Hepatocyte (in vitro differentiated cells): Measurements from ENCODE around the gene TM4SF20. TPM values are rescaled to one million over a fixed set of nuclear protein-coding genes. Genes with fewer than 3 reads are reported as not detected.

Experiments used
- DNase-seq: peaks from one replicate; pipeline ENCODE4 v3.0.0-alpha.2; 2016; ENCODE audit warnings: low spot score
- H2AFZ ChIP-seq: fragments of 200-600 bp; sonication (generic); 2 replicates; pipeline ENCODE4 v1.6.0; 2016; ENCODE audit warnings: antibody characterized with exemption, mild to moderate bottlenecking
- H3K27ac ChIP-seq: fragments of 200-600 bp; sonication (generic); 2 replicates; pipeline ENCODE4 v1.5.1; 2016; ENCODE audit warnings: mild to moderate bottlenecking
- H3K27me3 ChIP-seq: fragments of 200-600 bp; sonication (generic); 2 replicates; pipeline ENCODE4 v1.6.1; 2016
- H3K36me3 ChIP-seq: fragments of 200-600 bp; sonication (generic); replicated peaks from 2 replicates; pipeline ENCODE4 v1.5.1; 2016; ENCODE audit warnings: low read depth; ENCODE audit not compliant: insufficient read depth
- H3K4me1 ChIP-seq: fragments of 200-600 bp; sonication (generic); 2 replicates; pipeline ENCODE4 v1.5.1; 2016; ENCODE audit warnings: mild to moderate bottlenecking, moderate library complexity; ENCODE audit not compliant: insufficient read depth
- H3K4me2 ChIP-seq: fragments of 200-600 bp; sonication (generic); 2 replicates; pipeline ENCODE4 v1.6.0; 2016
- H3K4me3 ChIP-seq: fragments of 200-600 bp; sonication (generic); 2 replicates; pipeline ENCODE4 v1.5.1; 2016; ENCODE audit warnings: mild to moderate bottlenecking
- H3K79me2 ChIP-seq: fragments of 200-600 bp; sonication (generic); 2 replicates; pipeline ENCODE4 v1.6.0; 2017; ENCODE audit warnings: mild to moderate bottlenecking
- H3K9me2 ChIP-seq: fragments of 200-600 bp; sonication (generic); replicated peaks from 2 replicates; pipeline ENCODE4 v1.6.0; 2017; ENCODE audit warnings: mild to moderate bottlenecking; ENCODE audit not compliant: insufficient read depth
- H3K9me3 ChIP-seq: fragments of 200-600 bp; sonication (generic); 2 replicates; pipeline ENCODE4 v1.5.1; 2016; ENCODE audit warnings: low read depth, mild to moderate bottlenecking
- H4K20me1 ChIP-seq: fragments of 200-600 bp; sonication (generic); 2 replicates; pipeline ENCODE4 v1.6.0; 2016; ENCODE audit warnings: mild to moderate bottlenecking; ENCODE audit not compliant: insufficient read depth, poor library complexity, severe bottlenecking
- EZH2 ChIP-seq: fragments of 200-600 bp; sonication (generic); IDR thresholded peaks from 2 replicates; pipeline ENCODE4 v1.6.1; 2016; ENCODE audit warnings: antibody characterized with exemption, mild to moderate bottlenecking, borderline replicate concordance
- EZH2phosphoT487 ChIP-seq: fragments of 200-600 bp; sonication (generic); IDR thresholded peaks from one replicate; pipeline ENCODE4 v1.6.1; 2018; ENCODE audit warnings: antibody characterized with exemption, mild to moderate bottlenecking, low read depth, moderate library complexity; ENCODE audit not compliant: unreplicated experiment, severe bottlenecking
- WGBS: methylation state at CpG from one replicate; pipeline ENCODE4 v1.1.6; 2016; ENCODE audit warnings: low lambda C conversion rate; ENCODE audit errors: missing lambda C conversion rate; 5-methylcytosine and 5-hydroxymethylcytosine counted together
- polyA plus RNA-seq: library from polyadenylated mRNA; unstranded; fragments of >200 nt; fragmentation: Nextera tagmentation; extraction: Ambion mirVana; gene quantifications from 2 replicates; pipeline ENCODE4 v1.2.1, GENCODE V29; 2016
- total RNA-seq: library from RNA; depleted of rRNA; stranded (reverse); fragments of >200 nt; gene quantifications from 2 replicates; pipeline ENCODE4 v1.2.3, GENCODE V29; 2014
- TF ChIP-seq, protein P1 (sequence below): fragments of 200-600 bp; sonication (generic); IDR thresholded peaks from 2 replicates; pipeline ENCODE4 v1.5.1; 2016; ENCODE audit warnings: antibody characterized with exemption, mild to moderate bottlenecking; ENCODE audit not compliant: poor library complexity

Gene TM4SF20
- total and polyA plus RNA-seq, 2 experiments from 2014 or later: 14.2 to 46.6 TPM

DNA sequence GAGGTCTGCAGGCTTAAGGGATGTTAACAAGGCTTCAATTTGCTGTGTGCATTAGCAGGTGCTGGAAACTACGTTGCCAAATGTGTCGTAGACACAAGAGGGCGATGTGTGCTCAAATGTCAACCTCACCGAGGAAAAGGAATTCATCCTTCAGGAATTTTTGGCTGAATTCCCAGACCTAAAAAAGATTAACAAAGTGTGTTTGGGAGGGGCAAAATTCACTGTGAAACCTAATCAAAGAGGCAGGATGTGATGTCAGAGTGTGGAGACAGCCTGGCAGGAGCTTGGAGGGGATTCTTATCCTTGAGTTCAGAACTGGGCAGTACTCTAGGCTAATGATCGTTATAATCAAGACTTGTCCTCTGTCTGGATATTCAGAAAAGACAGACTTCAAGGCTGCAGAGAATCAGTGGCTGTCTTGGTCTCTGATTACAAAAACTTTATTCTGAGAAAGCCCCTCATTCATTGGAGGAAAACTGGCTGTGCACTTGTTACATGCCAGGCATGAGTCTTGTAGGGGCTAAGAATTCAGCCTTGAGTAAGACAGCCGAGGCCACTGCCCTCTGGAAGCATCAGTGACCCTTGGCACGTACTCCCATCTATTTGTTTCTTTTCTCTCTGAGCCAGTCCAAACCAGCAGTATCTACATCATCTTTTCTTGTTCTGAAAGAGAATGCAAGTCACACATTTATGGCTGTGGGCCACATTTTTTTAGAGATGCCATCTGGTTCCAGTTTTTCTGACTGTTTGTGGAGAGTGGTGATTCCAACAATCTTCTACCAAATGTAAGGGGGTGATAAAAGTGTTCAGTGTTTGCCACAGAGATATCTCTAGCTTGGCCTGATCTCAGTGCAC, 27.3 kb upstream of the TM4SF20 start:
- Histone ChIP-seq H3K4me3 (no peak overlapping the region), H3K27ac (peak overlapping the region; percentile 89), H3K27me3 (no peaks in the 10 kb centered on the region), H2AFZ (no peak overlapping the region), H3K4me2 (peak overlapping the region; percentile 56), H3K9me3 (no peaks in the 10 kb centered on the region), H3K79me2 (no peaks in the 10 kb centered on the region), H3K9me2 (no peaks in the 10 kb centered on the region), H3K36me3 (no peaks in the 10 kb centered on the region), H3K4me1 (peaks cover 12% of the 10 kb centered on the region), H4K20me1 (no peaks in the 10 kb centered on the region)
- 18% methylated on average over 7 of the region's 7 CpGs for WGBS
- no peak for TF ChIP-seq EZH2
- no peak for TF ChIP-seq EZH2phosphoT487
- TF ChIP-seq, protein P1, sequence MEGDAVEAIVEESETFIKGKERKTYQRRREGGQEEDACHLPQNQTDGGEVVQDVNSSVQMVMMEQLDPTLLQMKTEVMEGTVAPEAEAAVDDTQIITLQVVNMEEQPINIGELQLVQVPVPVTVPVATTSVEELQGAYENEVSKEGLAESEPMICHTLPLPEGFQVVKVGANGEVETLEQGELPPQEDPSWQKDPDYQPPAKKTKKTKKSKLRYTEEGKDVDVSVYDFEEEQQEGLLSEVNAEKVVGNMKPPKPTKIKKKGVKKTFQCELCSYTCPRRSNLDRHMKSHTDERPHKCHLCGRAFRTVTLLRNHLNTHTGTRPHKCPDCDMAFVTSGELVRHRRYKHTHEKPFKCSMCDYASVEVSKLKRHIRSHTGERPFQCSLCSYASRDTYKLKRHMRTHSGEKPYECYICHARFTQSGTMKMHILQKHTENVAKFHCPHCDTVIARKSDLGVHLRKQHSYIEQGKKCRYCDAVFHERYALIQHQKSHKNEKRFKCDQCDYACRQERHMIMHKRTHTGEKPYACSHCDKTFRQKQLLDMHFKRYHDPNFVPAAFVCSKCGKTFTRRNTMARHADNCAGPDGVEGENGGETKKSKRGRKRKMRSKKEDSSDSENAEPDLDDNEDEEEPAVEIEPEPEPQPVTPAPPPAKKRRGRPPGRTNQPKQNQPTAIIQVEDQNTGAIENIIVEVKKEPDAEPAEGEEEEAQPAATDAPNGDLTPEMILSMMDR: peak; percentile 83
- peak; percentile 93 for DNase-seq

DNA sequence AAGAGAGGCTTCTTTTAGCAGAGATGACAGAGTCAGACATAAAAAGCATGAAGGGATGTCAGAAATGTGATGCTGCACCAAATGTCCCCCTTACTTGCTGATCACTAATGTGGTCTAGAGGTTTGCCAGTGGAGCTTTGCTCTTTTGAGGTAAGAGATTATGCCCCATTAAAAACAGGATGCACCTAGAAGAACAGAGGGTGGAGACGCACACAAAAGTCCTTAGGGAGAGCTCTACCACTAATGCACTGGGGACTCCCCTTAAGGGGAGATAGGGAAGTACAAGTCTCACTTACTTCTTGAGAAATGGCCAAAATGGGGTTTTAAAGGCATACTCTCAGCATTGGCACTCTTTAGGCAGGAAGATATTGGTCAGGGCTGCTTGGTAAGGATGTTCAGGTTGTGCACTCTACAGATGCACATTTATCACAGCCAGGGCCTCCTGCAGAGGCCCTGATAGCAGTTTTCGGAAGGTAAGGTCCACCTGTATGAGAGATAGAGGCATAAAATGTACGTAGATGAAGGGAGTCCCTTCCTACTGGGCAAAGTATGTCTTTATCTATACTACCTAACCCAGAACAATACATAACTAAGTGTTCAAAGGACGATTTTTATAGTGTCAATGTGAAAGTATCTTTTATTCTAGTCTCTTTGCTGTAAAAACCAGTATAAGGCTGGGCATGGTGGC, 25.6 kb upstream of the TM4SF20 start:
- Histone ChIP-seq H3K79me2 (no peaks in the 10 kb centered on the region), H3K4me2 (no peak overlapping the region), H3K4me3 (no peak overlapping the region), H2AFZ (no peak overlapping the region), H3K4me1 (peaks cover 17% of the 10 kb centered on the region), H3K36me3 (no peaks in the 10 kb centered on the region), H3K9me3 (no peaks in the 10 kb centered on the region), H3K27ac (no peak overlapping the region), H3K27me3 (no peaks in the 10 kb centered on the region), H3K9me2 (no peaks in the 10 kb centered on the region), H4K20me1 (no peaks in the 10 kb centered on the region)
- TF ChIP-seq, protein P1: no peak
- TF ChIP-seq EZH2phosphoT487 (no peak), EZH2 (no peak)
- no peak for DNase-seq
- WGBS: 89% methylated on average over 4 of the region's 4 CpGs

DNA sequence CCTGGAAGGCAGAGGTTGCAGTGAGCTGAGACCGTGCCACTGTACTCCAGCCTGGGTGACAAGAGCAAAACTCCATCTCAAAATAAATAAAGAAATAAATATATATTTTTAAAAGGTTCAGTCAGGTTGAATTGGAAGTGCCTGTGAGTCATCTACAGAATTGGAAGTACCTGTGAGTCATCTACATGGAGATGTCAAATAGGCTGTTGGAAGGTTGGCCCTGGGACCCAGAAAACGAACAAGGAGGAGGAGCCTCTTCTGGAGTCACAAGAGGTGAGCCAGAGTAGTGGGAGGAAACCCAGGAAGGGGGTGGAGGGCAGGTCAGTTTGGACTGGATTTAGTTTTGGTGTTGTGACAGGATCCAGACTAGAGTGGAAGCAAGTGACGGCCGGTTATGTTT, 23.9 kb upstream of the TM4SF20 start:
- Histone ChIP-seq H3K4me2 (no peak overlapping the region), H3K9me2 (no peaks in the 10 kb centered on the region), H3K4me3 (no peak overlapping the region), H3K9me3 (no peaks in the 10 kb centered on the region), H4K20me1 (no peaks in the 10 kb centered on the region), H3K36me3 (no peaks in the 10 kb centered on the region), H2AFZ (no peak overlapping the region), H3K4me1 (peaks cover 17% of the 10 kb centered on the region), H3K27me3 (no peaks in the 10 kb centered on the region), H3K27ac (no peak overlapping the region), H3K79me2 (no peaks in the 10 kb centered on the region)
- no peak for DNase-seq
- 64% methylated on average over 4 of the region's 4 CpGs for WGBS
- TF ChIP-seq EZH2 (no peak), EZH2phosphoT487 (no peak)
- TF ChIP-seq, protein P1: no peak
